VCaP (cell line): ENCODE results near the gene RGSL1.

Experiments used
- H3K27ac ChIP-seq: fragments of 450-650 bp; 2 replicates; pipeline ENCODE4 v1.5.1; 2017
- CTCF ChIP-seq: fragments of 450-650 bp; conservative IDR thresholded peaks from 2 replicates; pipeline ENCODE4 v1.5.1; 2017; ENCODE audit warnings: mild to moderate bottlenecking, moderate library complexity

RGSL1 gene

GRCh38 chr1:182410138-182410537, 39.8 kb upstream of the RGSL1 start:
- TF ChIP-seq CTCF = no peak
- H3K27ac ChIP-seq = peak overlapping the region; percentile 14; the same call in 1 of the 2 replicates

GRCh38 chr1:182410620-182411273, 39.2 kb upstream of the RGSL1 start:
- peak overlapping the region; percentile 14; the same call in 1 of the 2 replicates for H3K27ac ChIP-seq
- no peak for TF ChIP-seq CTCF

GRCh38 chr1:182413486-182413885, 36.5 kb upstream of the RGSL1 start:
- no peak for TF ChIP-seq CTCF
- no peak overlapping the region for H3K27ac ChIP-seq

GRCh38 chr1:182413969-182414368, 36.0 kb upstream of the RGSL1 start:
- no peak overlapping the region for H3K27ac ChIP-seq
- TF ChIP-seq CTCF = no peak

GRCh38 chr1:182415789-182416188, 34.2 kb upstream of the RGSL1 start:
- H3K27ac ChIP-seq = no peak overlapping the region
- TF ChIP-seq CTCF = no peak

GRCh38 chr1:182426442-182427430, 23.2 kb upstream of the RGSL1 start:
- TF ChIP-seq CTCF = no peak
- no peak overlapping the region for H3K27ac ChIP-seq

- no peak overlapping the region for H3K27ac ChIP-seq
- no peak for TF ChIP-seq CTCF
Observed at GRCh38 chr1:182428043-182428442, 21.9 kb upstream of the RGSL1 start.
